IMR-90 (cell line): ENCODE data around the gene SLC5A2. TPM values are rescaled to one million over a fixed set of nuclear protein-coding genes. Genes with fewer than 3 reads are reported as not detected.

ENCODE experiments used
- ATAC-seq: fragments of 200-7000 bp; cut with Tn5 transposase; 2 replicates; pipeline ENCODE4 v1.9.1; 2020; ENCODE audit warnings: low read depth, mild to moderate bottlenecking, moderate library complexity
- BruUV-seq: library from RNA; stranded (reverse); fragments of 400-500 nt; replicated peaks from 2 replicates; lab custom pipeline; 2021; lab: Mats Ljungman, UMichigan
- CTCF ChIA-PET: fragments of 300-600 bp; formaldehyde crosslinking; extraction: SDS; loops from one replicate; lab custom pipeline; 2021; ENCODE audit warnings: antibody characterized with exemption; lab: Yijun Ruan, JAX
- POLR2A ChIA-PET: fragments of 300-600 bp; sonication (Branson Sonifier 250); formaldehyde crosslinking; loops from one replicate; lab custom pipeline; 2022; ENCODE audit warnings: antibody characterized with exemption; ENCODE audit not compliant: unreplicated experiment; lab: Charles Lee
- DNase-seq: peaks from one replicate; pipeline ENCODE4 v3.0.0; 2013
- H2AFZ ChIP-seq: replicated peaks from 2 replicates; pipeline ENCODE3; 2013; ENCODE audit warnings: low read length, mild to moderate bottlenecking; ENCODE audit not compliant: poor library complexity
- H2AK5ac ChIP-seq: 2 replicates; pipeline ENCODE4 v1.6.1; 2013; ENCODE audit warnings: low read depth, low read length, inconsistent platforms
- H2AK9ac ChIP-seq: replicated peaks from 2 replicates; pipeline ENCODE3; 2013; ENCODE audit warnings: mild to moderate bottlenecking, low read depth, low read length, moderate library complexity; ENCODE audit not compliant: poor library complexity
- H2BK120ac ChIP-seq: 2 replicates; pipeline ENCODE4 v1.6.1; 2013; ENCODE audit warnings: low read depth, low read length, inconsistent platforms
- H2BK15ac ChIP-seq: 3 replicates; pipeline ENCODE4 v1.6.1; 2013; ENCODE audit warnings: low read depth, low read length, inconsistent platforms
- H2BK20ac ChIP-seq: 2 replicates; pipeline ENCODE4 v1.6.1; 2013; ENCODE audit warnings: low read depth, mild to moderate bottlenecking, inconsistent platforms, low read length, moderate library complexity
- H2BK5ac ChIP-seq: 2 replicates; pipeline ENCODE4 v1.6.1; 2013; ENCODE audit warnings: mild to moderate bottlenecking, low read depth, low read length, inconsistent platforms; ENCODE audit not compliant: poor library complexity, severe bottlenecking
- H3K14ac ChIP-seq: replicated peaks from 2 replicates; pipeline ENCODE4 v1.6.1; 2013; ENCODE audit warnings: low read depth, low read length, inconsistent platforms
- H3K18ac ChIP-seq: 2 replicates; pipeline ENCODE4 v1.6.1; 2013; ENCODE audit warnings: low read depth, low read length, control low read depth
- H3K23ac ChIP-seq: 2 replicates; pipeline ENCODE4 v1.6.1; 2013; ENCODE audit warnings: low read depth, low read length, inconsistent platforms
- H3K27ac ChIP-seq: 2 replicates; pipeline ENCODE4 v1.5.1; 2013; ENCODE audit warnings: mild to moderate bottlenecking, control low read depth, low read length; ENCODE audit not compliant: insufficient read depth
- H3K27me3 ChIP-seq: 2 replicates; pipeline ENCODE4 v1.6.1; 2013; ENCODE audit warnings: low read length; ENCODE audit not compliant: control insufficient read depth, insufficient read depth
- H3K36me3 ChIP-seq: 2 replicates; pipeline ENCODE4 v1.6.1; 2013; ENCODE audit warnings: low read length, mixed read lengths; ENCODE audit not compliant: control insufficient read depth, insufficient read depth
- H3K4ac ChIP-seq: 2 replicates; pipeline ENCODE4 v1.6.1; 2013; ENCODE audit warnings: low read depth, low read length, inconsistent platforms
- H3K4me1 ChIP-seq: 2 replicates; pipeline ENCODE4 v1.6.1; 2013; ENCODE audit warnings: low read length, mixed read lengths; ENCODE audit not compliant: control insufficient read depth, insufficient read depth
- H3K4me2 ChIP-seq: 2 replicates; pipeline ENCODE4 v1.6.1; 2013; ENCODE audit warnings: low read depth, mild to moderate bottlenecking, control low read depth, low read length, moderate library complexity
- H3K4me3 ChIP-seq: 2 replicates; pipeline ENCODE4 v1.5.1; 2013; ENCODE audit warnings: low read depth, mild to moderate bottlenecking, control low read depth, low read length, moderate library complexity; ENCODE audit not compliant: insufficient read depth
- H3K56ac ChIP-seq: 2 replicates; pipeline ENCODE4 v1.6.1; 2013; ENCODE audit warnings: low read length, inconsistent platforms; ENCODE audit not compliant: insufficient read depth; ENCODE audit errors: extremely low read depth
- H3K79me1 ChIP-seq, 2 experiments: 2 replicates each; pipeline ENCODE4 v1.6.1; 2013; ENCODE audit warnings: low read length in 2 of 2, inconsistent platforms in 1 of 2, low read depth in 1 of 2
- H3K9ac ChIP-seq: 2 replicates; pipeline ENCODE4 v1.6.1; 2013; ENCODE audit warnings: low read depth, low read length, control low read depth
- H3K9me1 ChIP-seq: 2 replicates; pipeline ENCODE4 v1.6.1; 2013; ENCODE audit warnings: low read length, inconsistent platforms; ENCODE audit not compliant: insufficient read depth
- H3K9me3 ChIP-seq: 2 replicates; pipeline ENCODE4 v1.6.1; 2013; ENCODE audit warnings: low read length; ENCODE audit not compliant: control insufficient read depth, insufficient read depth
- H4K20me1 ChIP-seq: 2 replicates; pipeline ENCODE4 v1.6.1; 2013; ENCODE audit warnings: low read length, inconsistent platforms; ENCODE audit not compliant: insufficient read depth
- H4K5ac ChIP-seq: 2 replicates; pipeline ENCODE4 v1.6.1; 2013; ENCODE audit warnings: mild to moderate bottlenecking, low read depth, low read length, control low read depth
- H4K8ac ChIP-seq, 2 experiments: 2 replicates each; pipeline ENCODE4 v1.6.1; 2013; ENCODE audit warnings: low read depth in 2 of 2, low read length in 2 of 2, control low read depth in 1 of 2, inconsistent platforms in 1 of 2
- H4K91ac ChIP-seq: 2 replicates; pipeline ENCODE4 v1.6.1; 2013; ENCODE audit warnings: low read depth, low read length, inconsistent platforms; ENCODE audit not compliant: insufficient read depth
- CEBPB ChIP-seq: IDR thresholded peaks from 2 replicates; pipeline ENCODE4 v1.6.1; 2012; ENCODE audit warnings: low read depth, low read length, improper control_type of control experiment
- CHD1 ChIP-seq: IDR thresholded peaks from 2 replicates; pipeline ENCODE4 v1.6.1; 2012; ENCODE audit warnings: low read depth, low read length, improper control_type of control experiment
- FOS ChIP-seq: fragments of 150-350 bp; IDR thresholded peaks from 2 replicates; pipeline ENCODE4 v1.6.1; 2016; ENCODE audit warnings: low read depth, low read length
- MAFK ChIP-seq: IDR thresholded peaks from 2 replicates; pipeline ENCODE4 v1.6.1; 2012; ENCODE audit warnings: low read depth, low read length, improper control_type of control experiment
- MAZ ChIP-seq: IDR thresholded peaks from 2 replicates; pipeline ENCODE4 v1.6.1; 2012; ENCODE audit warnings: low read depth, mild to moderate bottlenecking, low read length, improper control_type of control experiment, moderate library complexity, borderline replicate concordance
- MXI1 ChIP-seq: IDR thresholded peaks from 2 replicates; pipeline ENCODE4 v1.6.1; 2012; ENCODE audit warnings: low read depth, mild to moderate bottlenecking, low read length, moderate library complexity, borderline replicate concordance
- NFE2L2 ChIP-seq: fragments of 150-350 bp; IDR thresholded peaks from 2 replicates; pipeline ENCODE4 v1.6.1; 2016; ENCODE audit warnings: low read depth, mild to moderate bottlenecking, low read length
- POLR2A ChIP-seq: IDR thresholded peaks from 2 replicates; pipeline ENCODE4 v1.6.1; 2012; ENCODE audit warnings: mild to moderate bottlenecking, low read depth, low read length
- RAD21 ChIP-seq: IDR thresholded peaks from 2 replicates; pipeline ENCODE4 v1.6.1; 2012; ENCODE audit warnings: low read length, improper control_type of control experiment
- RCOR1 ChIP-seq: IDR thresholded peaks from 2 replicates; pipeline ENCODE4 v1.6.1; 2012; ENCODE audit warnings: mild to moderate bottlenecking, low read length, improper control_type of control experiment; ENCODE audit not compliant: insufficient replicate concordance
- RFX5 ChIP-seq: IDR thresholded peaks from 2 replicates; pipeline ENCODE4 v1.8.0; 2012; ENCODE audit warnings: low read depth, mild to moderate bottlenecking, low read length, moderate library complexity
- SMC3 ChIP-seq: fragments of 150-350 bp; IDR thresholded peaks from 2 replicates; pipeline ENCODE4 v1.6.1; 2016; ENCODE audit warnings: low read depth, mild to moderate bottlenecking, antibody characterized with exemption, low read length, moderate library complexity
- WGBS, 2 experiments: methylation state at CpG; one replicate each; pipeline versions ENCODE4 v1.1.5 to v1.1.7; 2013; ENCODE audit warnings: missing lambda C conversion rate in 2 of 2; ENCODE audit not compliant: insufficient read length in 1 of 2; ENCODE audit errors: extremely low coverage in 2 of 2; 5-methylcytosine and 5-hydroxymethylcytosine counted together
- dilution Hi-C: fragments of 300-500 bp; cut with HindIII; formaldehyde crosslinking; loops from one replicate; pipeline ENCODE4 v1.14.3; 2018; ENCODE audit warnings: low sequenced_read_pairs; ENCODE audit not compliant: unreplicated experiment
- in situ Hi-C: fragments of 300-500 bp; cut with MboI; formaldehyde crosslinking; loops from 3 replicates; pipeline ENCODE4 v1.14.3; 2019; ENCODE audit warnings: low sequenced_read_pairs, inconsistent platforms, mixed read lengths
- intact Hi-C: fragments of 100-400 bp; cut with micrococcal nuclease; formaldehyde crosslinking; loops from 2 replicates; pipeline ENCODE4 v1.10.0; 2022
- polyA plus RNA-seq, 3 experiments: library from polyadenylated mRNA; depleted of rRNA; stranded (reverse); fragments of >200 nt; gene quantifications; 2 replicates each; pipeline ENCODE4 v1.2.3, GENCODE V29; 2012; ENCODE audit warnings: low replicate concordance in 1 of 3
- total RNA-seq: library from RNA; depleted of rRNA; stranded (reverse); fragments of >200 nt; gene quantifications from 2 replicates; pipeline ENCODE4 v1.2.3, GENCODE V29; 2012
- TF ChIP-seq, protein P1 (sequence below): fragments of 150-350 bp; IDR thresholded peaks from 2 replicates; pipeline ENCODE4 v1.6.1; 2016; ENCODE audit warnings: low read depth, mild to moderate bottlenecking, low read length, moderate library complexity, borderline replicate concordance
- TF ChIP-seq, protein P2 (sequence below): conservative IDR thresholded peaks from 2 replicates; pipeline ENCODE4 v1.5.1; 2012; ENCODE audit warnings: mild to moderate bottlenecking, low read depth, low read length, improper control_type of control experiment

The SLC5A2 gene
- total and polyA plus RNA-seq, 2 of the 4 experiments (the other 2 are of a cell fraction) = not detected

DNA sequence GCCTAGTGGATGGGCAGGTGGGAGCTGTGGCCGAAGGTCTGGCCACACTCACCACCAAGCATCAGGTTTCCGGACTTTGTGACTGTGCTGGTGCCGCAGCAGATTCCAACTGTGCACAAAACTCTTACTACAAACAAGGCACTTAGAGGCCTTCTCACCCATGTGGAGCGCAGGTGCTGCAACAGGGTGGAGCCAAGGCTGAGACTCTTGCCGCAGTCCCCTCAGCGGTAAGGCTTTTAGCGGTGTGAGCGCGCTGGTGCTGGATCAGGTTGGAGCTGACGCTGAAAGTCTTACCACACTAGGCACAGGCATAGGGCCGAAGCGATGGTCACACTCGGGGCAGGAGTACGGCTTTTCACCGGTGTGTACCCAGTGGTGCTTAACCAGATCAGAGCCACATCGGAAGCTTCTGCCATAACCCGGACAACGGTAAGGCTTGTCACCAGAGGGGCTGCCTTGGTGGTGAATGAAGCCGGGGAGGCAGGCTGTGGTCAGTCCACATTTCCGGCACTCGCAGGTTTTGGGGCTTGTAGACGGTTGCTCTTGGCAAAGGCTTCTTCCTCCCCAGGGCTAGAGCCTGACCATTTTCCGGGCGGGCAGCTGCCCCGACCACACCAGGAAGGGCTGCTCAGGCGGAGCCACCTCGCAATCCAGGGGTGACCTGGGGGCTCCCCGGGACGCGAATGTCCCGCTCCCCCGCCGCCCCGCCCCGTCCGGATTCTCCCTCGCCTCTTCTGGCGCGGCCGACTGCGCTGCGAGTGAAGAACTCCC lies 24.7 kb upstream of the SLC5A2 start:
- Histone ChIP-seq H3K27me3 (no peaks in the 10 kb centered on the region), H4K20me1 (peaks cover 38% of the 10 kb centered on the region), H3K9me1 (peaks cover 23% of the 10 kb centered on the region), H2BK120ac (peak overlapping the region; percentile 52; the same call in 1 of the 2 replicates), H3K23ac (peak overlapping the region; percentile 89), H3K4me1 (peaks cover 17% of the 10 kb centered on the region), H4K5ac (peak overlapping the region; percentile 32), H3K27ac (peak overlapping the region; percentile 90), H3K9ac (peak overlapping the region; percentile 79), H3K36me3 (peaks cover 4% of the 10 kb centered on the region), H3K14ac (peak overlapping the region; percentile 93), H3K56ac (peak overlapping the region; percentile 86), H4K91ac (peak overlapping the region; percentile 88), H3K4ac (peak overlapping the region; percentile 91), H3K4me2 (peak overlapping the region; percentile 93), H2BK15ac (no peak overlapping the region), H3K4me3 (peak overlapping the region; percentile 55), H3K79me1 (peaks cover 19 to 63% of the 10 kb centered on the region in 2 experiments), H2BK20ac (no peak overlapping the region), H2AK9ac (peak overlapping the region; percentile 100), H2AFZ (peak overlapping the region; percentile 96), H3K9me3 (no peaks in the 10 kb centered on the region), H2BK5ac (peak overlapping the region; percentile 60), H2AK5ac (peak overlapping the region; percentile 81), H4K8ac (peak overlapping the region; percentile 2 to 83; a peak in 2 of 4 replicates), H3K18ac (no peak overlapping the region; the same call in 1 of the 2 replicates)
- peak; percentile 45 for DNase-seq
- ChIA-PET POLR2A (no interaction called here), CTCF (interaction anchor here (0.6 kb wide), 1 partner anchor 671 kb away, joined by 3 read pairs; no protein-coding TSS in a partner anchor)
- TSS peak; percentile 18 for BruUV-seq
- dilution Hi-C loops = no loop called here
- in situ Hi-C loops = loop anchor here (25.0 kb wide), 1 partner anchor 404 kb away; the partner anchor contains the start of gene ZNF267
- no peak; the same call in 1 of the 2 replicates for ATAC-seq
- WGBS, 2 experiments = 2% methylated on average over 34 of the region's 42 CpGs; no CpG with 5 or more reads in 1 of the 2 experiments
- intact Hi-C loops = loop anchor here (2.0 kb wide), 1 partner anchor 411 kb away; no protein-coding TSS in a partner anchor
- TF ChIP-seq, protein P1, sequence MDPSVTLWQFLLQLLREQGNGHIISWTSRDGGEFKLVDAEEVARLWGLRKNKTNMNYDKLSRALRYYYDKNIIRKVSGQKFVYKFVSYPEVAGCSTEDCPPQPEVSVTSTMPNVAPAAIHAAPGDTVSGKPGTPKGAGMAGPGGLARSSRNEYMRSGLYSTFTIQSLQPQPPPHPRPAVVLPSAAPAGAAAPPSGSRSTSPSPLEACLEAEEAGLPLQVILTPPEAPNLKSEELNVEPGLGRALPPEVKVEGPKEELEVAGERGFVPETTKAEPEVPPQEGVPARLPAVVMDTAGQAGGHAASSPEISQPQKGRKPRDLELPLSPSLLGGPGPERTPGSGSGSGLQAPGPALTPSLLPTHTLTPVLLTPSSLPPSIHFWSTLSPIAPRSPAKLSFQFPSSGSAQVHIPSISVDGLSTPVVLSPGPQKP = no peak
- TF ChIP-seq, protein P2, sequence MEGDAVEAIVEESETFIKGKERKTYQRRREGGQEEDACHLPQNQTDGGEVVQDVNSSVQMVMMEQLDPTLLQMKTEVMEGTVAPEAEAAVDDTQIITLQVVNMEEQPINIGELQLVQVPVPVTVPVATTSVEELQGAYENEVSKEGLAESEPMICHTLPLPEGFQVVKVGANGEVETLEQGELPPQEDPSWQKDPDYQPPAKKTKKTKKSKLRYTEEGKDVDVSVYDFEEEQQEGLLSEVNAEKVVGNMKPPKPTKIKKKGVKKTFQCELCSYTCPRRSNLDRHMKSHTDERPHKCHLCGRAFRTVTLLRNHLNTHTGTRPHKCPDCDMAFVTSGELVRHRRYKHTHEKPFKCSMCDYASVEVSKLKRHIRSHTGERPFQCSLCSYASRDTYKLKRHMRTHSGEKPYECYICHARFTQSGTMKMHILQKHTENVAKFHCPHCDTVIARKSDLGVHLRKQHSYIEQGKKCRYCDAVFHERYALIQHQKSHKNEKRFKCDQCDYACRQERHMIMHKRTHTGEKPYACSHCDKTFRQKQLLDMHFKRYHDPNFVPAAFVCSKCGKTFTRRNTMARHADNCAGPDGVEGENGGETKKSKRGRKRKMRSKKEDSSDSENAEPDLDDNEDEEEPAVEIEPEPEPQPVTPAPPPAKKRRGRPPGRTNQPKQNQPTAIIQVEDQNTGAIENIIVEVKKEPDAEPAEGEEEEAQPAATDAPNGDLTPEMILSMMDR = 0 out of 2 replicates have a peak, but pooled peaks have one; percentile 24
- TF ChIP-seq RCOR1 (no peak), SMC3 (no peak), CHD1 (0 out of 2 replicates have a peak, but pooled peaks have one; percentile 29), POLR2A (no peak), FOS (no peak), MXI1 (no peak), NFE2L2 (no peak), MAFK (no peak), CEBPB (no peak), RFX5 (no peak), MAZ (no peak; the same call in 1 of the 2 replicates), RAD21 (no peak)
